H1 (cell line): Measurements from ENCODE around the gene SLC22A23. TPM values are rescaled to one million over a fixed set of nuclear protein-coding genes. Genes with fewer than 3 reads are reported as not detected.

ENCODE experiments used
- RBBP5 ChIP-seq: IDR thresholded peaks from 2 replicates; pipeline ENCODE4 v1.7.1; 2012; ENCODE audit warnings: low read depth, mild to moderate bottlenecking, inconsistent platforms, low read length, moderate library complexity, borderline replicate concordance
- SIN3A ChIP-seq, 2 experiments: IDR thresholded peaks in 1 of 2; conservative IDR thresholded peaks in 1 of 2; 2 replicates each; pipeline ENCODE4 v1.6.1; 2011 to 2012; ENCODE audit warnings: low read length in 2 of 2, improper control_type of control experiment in 1 of 2, low read depth in 1 of 2, mild to moderate bottlenecking in 1 of 2
- SIX5 ChIP-seq: IDR thresholded peaks from 2 replicates; pipeline ENCODE4 v1.6.1; 2011; ENCODE audit warnings: mild to moderate bottlenecking, low read depth, low read length
- polyA plus RNA-seq, 7 experiments: library from polyadenylated mRNA; depleted of rRNA in 3 of 7; stranded (reverse) in 5 of 7; unstranded in 2 of 7; fragments of >200 nt in 5 of 7; fragments of 200-250 nt in 2 of 7; gene quantifications; 1 replicate in 5 of 7; 2 replicates in 1 of 7; 4 replicates in 1 of 7; pipeline versions ENCODE4 v1.2.1 to v1.2.3, GENCODE V29; 2011 to 2013; ENCODE audit warnings: missing spikeins in 2 of 7, mixed read lengths in 2 of 7
- total RNA-seq: library from RNA; stranded (reverse); fragmentation: NEBNext Ultra II Directional; extraction: Animal tissue kit (Norgen Biotek cat#: 25700); gene quantifications from 2 replicates; pipeline ENCODE4 v1.2.1, GENCODE V29; 2021

SLC22A23 gene
- total and polyA plus RNA-seq, 2 of the 8 experiments (the other 6 are each of a cell fraction or from before 2014, with no cell fraction given), result 9.9 to 38.4 TPM

DNA sequence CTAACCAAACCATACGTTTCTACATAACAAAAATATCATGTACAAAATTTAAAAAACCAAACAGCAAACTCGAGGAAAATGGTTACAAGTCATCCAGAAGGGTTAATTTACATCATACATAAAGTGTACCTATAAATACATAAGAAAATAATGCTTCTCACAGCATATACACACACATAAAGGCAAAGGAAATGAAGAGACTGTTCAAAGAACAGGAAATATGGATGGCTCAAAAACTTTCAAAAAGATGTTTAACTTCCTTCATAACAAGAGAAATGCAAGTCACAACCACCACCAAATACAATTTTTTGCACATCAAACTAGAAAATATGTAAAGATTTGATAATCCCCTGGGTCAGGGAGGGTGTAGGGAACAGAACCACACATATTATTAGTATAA lies 7.5 kb downstream of the SLC22A23 start (continued):
- TF ChIP-seq SIX5 (no peak), RBBP5 (no peak), SIN3A (conservative IDR thresholded peaks at IDR 0.05 in 1 of 2, IDR thresholded peaks at IDR 0.05 in 1 of 2; ENCODE audit: low read depth in 1 of 2, low read length in 2 of 2) (no peak)
